ENCODE results near the gene SUPT20HL1.

DNA sequence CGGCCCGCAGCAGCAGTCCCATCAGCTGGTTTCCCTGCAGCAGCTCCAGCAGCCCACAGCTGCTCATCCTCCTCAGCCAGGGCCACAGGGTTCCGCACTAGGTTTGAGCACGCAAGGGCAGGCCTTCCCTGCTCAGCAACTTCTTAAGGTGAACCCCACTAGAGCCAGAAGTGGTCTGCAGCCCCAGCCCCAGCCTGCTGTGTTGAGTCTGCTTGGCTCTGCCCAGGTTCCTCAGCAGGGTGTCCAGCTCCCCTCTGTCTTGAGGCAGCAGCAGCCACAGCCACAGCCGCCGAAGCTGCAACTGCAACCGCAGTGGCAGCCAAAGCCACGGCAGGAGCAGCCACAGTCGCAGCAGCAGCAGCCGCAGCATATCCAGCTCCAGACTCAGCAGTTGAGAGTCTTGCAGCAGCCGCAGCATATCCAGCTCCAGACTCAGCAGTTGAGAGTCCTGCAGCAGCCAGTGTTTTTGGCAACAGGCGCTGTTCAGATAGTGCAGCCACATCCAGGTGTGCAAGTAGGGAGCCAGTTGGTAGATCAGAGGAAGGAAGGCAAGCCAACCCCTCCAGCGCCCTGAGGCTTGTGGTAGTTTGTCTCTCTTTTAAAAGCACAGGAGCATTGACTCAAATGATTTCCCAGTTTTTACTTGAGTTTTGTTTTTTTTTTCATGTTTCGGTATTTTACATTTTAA is 4.6 kb downstream of the SUPT20HL1 start:
- TF ChIP-seq POLR2A (IDR thresholded peaks at IDR 0.05) (no peak), POLR2AphosphoS5 (IDR thresholded peaks at IDR 0.05) (no peak)
- TF ChIP-seq, protein P1, sequence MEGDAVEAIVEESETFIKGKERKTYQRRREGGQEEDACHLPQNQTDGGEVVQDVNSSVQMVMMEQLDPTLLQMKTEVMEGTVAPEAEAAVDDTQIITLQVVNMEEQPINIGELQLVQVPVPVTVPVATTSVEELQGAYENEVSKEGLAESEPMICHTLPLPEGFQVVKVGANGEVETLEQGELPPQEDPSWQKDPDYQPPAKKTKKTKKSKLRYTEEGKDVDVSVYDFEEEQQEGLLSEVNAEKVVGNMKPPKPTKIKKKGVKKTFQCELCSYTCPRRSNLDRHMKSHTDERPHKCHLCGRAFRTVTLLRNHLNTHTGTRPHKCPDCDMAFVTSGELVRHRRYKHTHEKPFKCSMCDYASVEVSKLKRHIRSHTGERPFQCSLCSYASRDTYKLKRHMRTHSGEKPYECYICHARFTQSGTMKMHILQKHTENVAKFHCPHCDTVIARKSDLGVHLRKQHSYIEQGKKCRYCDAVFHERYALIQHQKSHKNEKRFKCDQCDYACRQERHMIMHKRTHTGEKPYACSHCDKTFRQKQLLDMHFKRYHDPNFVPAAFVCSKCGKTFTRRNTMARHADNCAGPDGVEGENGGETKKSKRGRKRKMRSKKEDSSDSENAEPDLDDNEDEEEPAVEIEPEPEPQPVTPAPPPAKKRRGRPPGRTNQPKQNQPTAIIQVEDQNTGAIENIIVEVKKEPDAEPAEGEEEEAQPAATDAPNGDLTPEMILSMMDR (IDR thresholded peaks at IDR 0.05): no peak
